H1 (cell line): ENCODE measurements around the gene ZKSCAN1.
"Not testable (repeated sequence)": the region's sequence is repeated elsewhere in the genome, so short reads cannot be mapped to it uniquely, and the experiment has no call there.

Experiments
- CTCF ChIP-seq, 3 experiments: IDR thresholded peaks; 1 replicate in 2 of 3; 2 replicates in 1 of 3; pipeline versions ENCODE4 v1.5.1 to v1.6.1; 2011; ENCODE audit warnings: low read length in 3 of 3, mild to moderate bottlenecking in 3 of 3, inconsistent platforms in 2 of 3, low read depth in 1 of 3, moderate library complexity in 1 of 3; ENCODE audit not compliant: insufficient read depth in 1 of 3; ENCODE audit errors: control extremely low read depth in 1 of 3
- EP300 ChIP-seq, 2 experiments: IDR thresholded peaks; 1 replicate in 1 of 2; 2 replicates in 1 of 2; pipeline ENCODE4 v1.6.1; 2011 to 2012; ENCODE audit warnings: low read depth in 2 of 2, low read length in 2 of 2, mild to moderate bottlenecking in 2 of 2, borderline replicate concordance in 1 of 2, inconsistent platforms in 1 of 2, moderate library complexity in 1 of 2
- NANOG ChIP-seq: IDR thresholded peaks from 2 replicates; pipeline ENCODE4 v1.6.1; 2011; ENCODE audit warnings: low read length, low read depth, mild to moderate bottlenecking, inconsistent platforms; ENCODE audit not compliant: insufficient read depth, poor library complexity, severe bottlenecking
- POLR2A ChIP-seq, 2 experiments: IDR thresholded peaks; 1 replicate in 1 of 2; 2 replicates in 1 of 2; pipeline ENCODE4 v1.6.1; 2011; ENCODE audit warnings: low read depth in 2 of 2, low read length in 2 of 2, mild to moderate bottlenecking in 2 of 2; ENCODE audit errors: control extremely low read depth in 1 of 2

DNA sequence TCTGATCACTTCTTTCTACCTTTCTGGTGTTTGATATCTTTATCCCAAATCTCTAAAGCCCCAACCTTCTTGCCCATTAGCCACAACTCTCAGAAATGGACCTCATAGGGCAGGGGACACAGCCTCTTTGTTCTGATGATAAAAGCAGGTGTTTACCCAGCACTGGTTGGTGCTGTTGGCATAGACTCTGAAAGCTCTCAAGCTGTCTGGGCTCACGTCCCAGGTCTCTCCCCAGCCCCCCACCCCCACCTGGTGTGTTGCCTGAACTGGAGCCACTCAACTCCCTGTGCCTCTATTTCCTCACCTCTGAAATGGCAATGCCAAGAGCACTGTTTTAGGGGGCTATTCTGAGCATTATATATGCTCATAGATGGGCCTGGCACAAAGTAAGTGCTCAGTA is 45.6 kb upstream of the ZKSCAN1 start:
- not testable (repeated sequence) for TF ChIP-seq POLR2A (IDR thresholded peaks at IDR 0.05; ENCODE audit: control extremely low read depth in 1 of 2, low read depth in 2 of 2, low read length in 2 of 2); EP300 (IDR thresholded peaks at IDR 0.05; ENCODE audit: borderline replicate concordance in 1 of 2, low read depth in 2 of 2, low read length in 2 of 2); NANOG; CTCF (IDR thresholded peaks at IDR 0.05; ENCODE audit: control extremely low read depth in 1 of 3, insufficient read depth in 1 of 3, low read depth in 1 of 3, low read length in 3 of 3)
